HG03196 (cell line): Measurements from ENCODE around the gene SMIM12.

Experiments
- ATAC-seq: cut with Tn5 transposase; IDR thresholded peaks from one replicate; pipeline ENCODE4 v1.9.1; 2021; ENCODE audit not compliant: unreplicated experiment

The SMIM12 gene

GRCh38 chr1:34803770-34804169 lies 55.8 kb downstream of the SMIM12 start:
- no peak for ATAC-seq
